ENCODE data around the gene HLA-DPB1. TPM values are rescaled to one million over a fixed set of nuclear protein-coding genes. Genes with fewer than 3 reads are reported as not detected.

The HLA-DPB1 gene
- total RNA-seq (2022; extraction: Qiagen RNA extraction; ENCODE audit: low read depth): not detected in 5 replicates

GRCh38 chr6:33075568-33076405, at the start of gene HLA-DPB1:
HLA-DPB1 (plus strand) TSS chr6:33075990; CDS start chr6:33076042, 52 bp downstream.

GRCh38 chr6:33073431-33073871, 2.3 kb upstream of the HLA-DPB1 start, which contains the start of gene HLA-DPA1:
HLA-DPA1 (minus strand) TSS chr6:33073649.

Other genes starting within 250 kb of the HLA-DPB1 start
- 17.3 to 20.6 TPM (median 18.7 TPM) in 5 replicates for gene TAP2, start 237.3 kb upstream of the HLA-DPB1 start, total RNA-seq (2022; extraction: Qiagen RNA extraction; ENCODE audit: low read depth)
- 18.8 to 25.1 TPM (median 19.3 TPM) in 5 replicates for gene PSMB8, start 231.9 kb upstream of the HLA-DPB1 start, total RNA-seq (2022; extraction: Qiagen RNA extraction; ENCODE audit: low read depth)
- gene TAP1, start 222.3 kb upstream of the HLA-DPB1 start, total RNA-seq (2022; extraction: Qiagen RNA extraction; ENCODE audit: low read depth): 29.1 to 38.0 TPM (median 33.0 TPM) in 5 replicates
- 13.9 to 21.8 TPM (median 18.1 TPM) in 5 replicates for gene PSMB9, start 221.8 kb upstream of the HLA-DPB1 start, total RNA-seq (2022; extraction: Qiagen RNA extraction; ENCODE audit: low read depth)
- 1.2 to 2.3 TPM (median 2.2 TPM) in 5 replicates for gene HLA-DMB, start 135.0 kb upstream of the HLA-DPB1 start, total RNA-seq (2022; extraction: Qiagen RNA extraction; ENCODE audit: low read depth)
- 2.7 to 3.1 TPM (median 3.0 TPM) in 5 replicates for gene HLA-DMA, start 122.9 kb upstream of the HLA-DPB1 start, total RNA-seq (2022; extraction: Qiagen RNA extraction; ENCODE audit: low read depth)
- gene BRD2, start 107.4 kb upstream of the HLA-DPB1 start, total RNA-seq (2022; extraction: Qiagen RNA extraction; ENCODE audit: low read depth): 116 to 154 TPM (median 131 TPM) in 5 replicates
- gene HLA-DOA, start 66.4 kb upstream of the HLA-DPB1 start, total RNA-seq (2022; extraction: Qiagen RNA extraction; ENCODE audit: low read depth): 0.50 TPM in 1 of 5 replicates, not detected in the others
- 0.33 TPM in 1 of 5 replicates, not detected in the others for gene HLA-DPA1, start 2.3 kb upstream of the HLA-DPB1 start, total RNA-seq (2022; extraction: Qiagen RNA extraction; ENCODE audit: low read depth)
- 0.37 to 1.3 TPM (median 0.90 TPM) in 5 replicates for gene COL11A2, start 116.5 kb downstream of the HLA-DPB1 start, total RNA-seq (2022; extraction: Qiagen RNA extraction; ENCODE audit: low read depth)
- gene RXRB, start 124.7 kb downstream of the HLA-DPB1 start, total RNA-seq (2022; extraction: Qiagen RNA extraction; ENCODE audit: low read depth): 15.5 to 21.7 TPM (median 20.6 TPM) in 5 replicates
- 111 to 121 TPM (median 118 TPM) in 5 replicates for gene SLC39A7, start 124.9 kb downstream of the HLA-DPB1 start, total RNA-seq (2022; extraction: Qiagen RNA extraction; ENCODE audit: low read depth)
- gene HSD17B8, start 128.7 kb downstream of the HLA-DPB1 start, total RNA-seq (2022; extraction: Qiagen RNA extraction; ENCODE audit: low read depth): 11.0 to 16.7 TPM (median 15.5 TPM) in 5 replicates
- 19.8 to 28.2 TPM (median 25.6 TPM) in 5 replicates for gene RING1, start 132.5 kb downstream of the HLA-DPB1 start, total RNA-seq (2022; extraction: Qiagen RNA extraction; ENCODE audit: low read depth)
- 15.8 to 18.0 TPM (median 16.9 TPM) in 5 replicates for gene VPS52, start 195.9 kb downstream of the HLA-DPB1 start, total RNA-seq (2022; extraction: Qiagen RNA extraction; ENCODE audit: low read depth)
- gene RPS18, start 196.1 kb downstream of the HLA-DPB1 start, total RNA-seq (2022; extraction: Qiagen RNA extraction; ENCODE audit: low read depth): 2,467 to 2,823 TPM (median 2,760 TPM) in 5 replicates
- gene B3GALT4, start 201.1 kb downstream of the HLA-DPB1 start, total RNA-seq (2022; extraction: Qiagen RNA extraction; ENCODE audit: low read depth): 0.30 to 0.75 TPM (median 0.53 TPM) in 5 replicates
- gene WDR46, start 213.2 kb downstream of the HLA-DPB1 start, total RNA-seq (2022; extraction: Qiagen RNA extraction; ENCODE audit: low read depth): 53.2 to 66.0 TPM (median 58.6 TPM) in 5 replicates
- 102 to 132 TPM (median 118 TPM) in 5 replicates for gene PFDN6, start 213.6 kb downstream of the HLA-DPB1 start, total RNA-seq (2022; extraction: Qiagen RNA extraction; ENCODE audit: low read depth)
- gene RGL2, start 223.0 kb downstream of the HLA-DPB1 start, total RNA-seq (2022; extraction: Qiagen RNA extraction; ENCODE audit: low read depth): 11.0 to 13.8 TPM (median 13.4 TPM) in 5 replicates
- 35.9 to 44.9 TPM (median 39.4 TPM) in 5 replicates for gene TAPBP, start 238.1 kb downstream of the HLA-DPB1 start, total RNA-seq (2022; extraction: Qiagen RNA extraction; ENCODE audit: low read depth)
- 2.8 to 4.1 TPM (median 3.2 TPM) in 5 replicates for gene ZBTB22, start 241.8 kb downstream of the HLA-DPB1 start, total RNA-seq (2022; extraction: Qiagen RNA extraction; ENCODE audit: low read depth)
- 39.9 to 42.5 TPM (median 41.0 TPM) in 5 replicates for gene DAXX, start 247.0 kb downstream of the HLA-DPB1 start, total RNA-seq (2022; extraction: Qiagen RNA extraction; ENCODE audit: low read depth)

All from A549 treated with RU486 at 1 μM for 4 hours (cell line).